ENCODE measurements around the gene SEM1. TPM values are rescaled to one million over a fixed set of nuclear protein-coding genes. Genes with fewer than 3 reads are reported as not detected.
"Not testable (repeated sequence)": the region's sequence is repeated elsewhere in the genome, so short reads cannot be mapped to it uniquely, and the experiment has no call there.

The SEM1 gene
- total RNA-seq, 1 donor from 2014 or later, result 73.5 TPM

DNA sequence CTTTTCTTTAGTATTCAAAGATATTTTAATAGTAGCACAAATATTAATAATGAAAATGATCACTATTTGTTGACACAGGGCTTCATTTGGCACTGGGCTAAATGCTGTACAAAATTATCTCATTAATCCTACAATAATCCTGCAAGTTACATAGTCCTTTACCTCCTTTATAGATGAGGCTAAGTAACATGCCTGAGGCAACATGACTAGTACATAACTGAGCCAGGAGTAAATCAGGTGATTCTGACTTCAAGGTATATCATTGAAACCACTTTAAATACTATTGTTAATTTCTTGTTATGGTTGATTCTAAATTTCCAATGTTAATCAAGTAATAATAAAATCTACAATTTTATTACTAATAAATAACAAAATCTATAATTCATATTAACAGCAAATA lies 39.8 kb downstream of the SEM1 start:
- Mint-ChIP-seq H3K4me3 (no peak overlapping the region), H3K36me3 (peaks cover 9% of the 10 kb centered on the region)

DNA sequence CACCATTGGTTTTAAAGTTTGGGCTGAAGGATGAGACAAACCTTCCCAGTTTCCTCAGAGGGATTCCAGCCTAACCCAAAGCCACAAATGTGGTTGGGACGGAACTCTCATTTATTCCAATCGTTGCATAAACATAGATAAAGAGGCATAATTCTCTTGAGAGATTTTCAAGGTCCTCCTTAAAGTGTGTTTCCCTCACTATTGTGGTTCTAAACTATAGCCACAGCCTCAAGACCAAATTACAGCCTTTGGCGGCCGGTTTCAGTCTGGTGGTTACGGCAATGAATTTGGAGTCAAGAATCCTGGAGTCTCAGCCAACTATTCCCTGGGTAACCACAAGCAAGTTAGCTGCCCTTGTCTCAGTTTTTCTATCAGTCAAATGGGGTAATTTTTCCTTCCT lies 42.6 kb downstream of the SEM1 start:
- Mint-ChIP-seq H3K27ac (no peak overlapping the region), H3K27me3 (ENCODE audit: low read depth) (no peaks in the 10 kb centered on the region), H3K4me1 (peaks cover 23% of the 10 kb centered on the region), H3K36me3 (peaks cover 11% of the 10 kb centered on the region), H3K9me3 (peaks cover 4% of the 10 kb centered on the region), H3K4me3 (no peak overlapping the region)
- TF ChIP-seq, protein P1, sequence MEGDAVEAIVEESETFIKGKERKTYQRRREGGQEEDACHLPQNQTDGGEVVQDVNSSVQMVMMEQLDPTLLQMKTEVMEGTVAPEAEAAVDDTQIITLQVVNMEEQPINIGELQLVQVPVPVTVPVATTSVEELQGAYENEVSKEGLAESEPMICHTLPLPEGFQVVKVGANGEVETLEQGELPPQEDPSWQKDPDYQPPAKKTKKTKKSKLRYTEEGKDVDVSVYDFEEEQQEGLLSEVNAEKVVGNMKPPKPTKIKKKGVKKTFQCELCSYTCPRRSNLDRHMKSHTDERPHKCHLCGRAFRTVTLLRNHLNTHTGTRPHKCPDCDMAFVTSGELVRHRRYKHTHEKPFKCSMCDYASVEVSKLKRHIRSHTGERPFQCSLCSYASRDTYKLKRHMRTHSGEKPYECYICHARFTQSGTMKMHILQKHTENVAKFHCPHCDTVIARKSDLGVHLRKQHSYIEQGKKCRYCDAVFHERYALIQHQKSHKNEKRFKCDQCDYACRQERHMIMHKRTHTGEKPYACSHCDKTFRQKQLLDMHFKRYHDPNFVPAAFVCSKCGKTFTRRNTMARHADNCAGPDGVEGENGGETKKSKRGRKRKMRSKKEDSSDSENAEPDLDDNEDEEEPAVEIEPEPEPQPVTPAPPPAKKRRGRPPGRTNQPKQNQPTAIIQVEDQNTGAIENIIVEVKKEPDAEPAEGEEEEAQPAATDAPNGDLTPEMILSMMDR (IDR thresholded peaks at IDR 0.05; ENCODE audit: unreplicated experiment), result no peak
- DNase-seq (ENCODE audit: low spot score in 2 of 2, unreplicated experiment in 2 of 2), result no peak

More for the DNA sequence above, 39.8 kb downstream of the SEM1 start:
- H3K27ac Mint-ChIP-seq, result no peak overlapping the region
- no peaks in the 10 kb centered on the region for H3K9me3 Mint-ChIP-seq
- H3K27me3 Mint-ChIP-seq (ENCODE audit: low read depth), result no peaks in the 10 kb centered on the region
- peaks cover 18% of the 10 kb centered on the region for H3K4me1 Mint-ChIP-seq
- TF ChIP-seq, protein P1 (IDR thresholded peaks at IDR 0.05; ENCODE audit: unreplicated experiment), result no peak
- DNase-seq (ENCODE audit: low spot score in 2 of 2, unreplicated experiment in 2 of 2), result no peak

- Mint-ChIP-seq H3K27ac (no peak overlapping the region), H3K9me3 (peaks cover 4% of the 10 kb centered on the region), H3K4me1 (peaks cover 17% of the 10 kb centered on the region), H3K36me3 (peaks cover 11% of the 10 kb centered on the region), H3K4me3 (no peak overlapping the region), H3K27me3 (ENCODE audit: low read depth) (no peaks in the 10 kb centered on the region)
- TF ChIP-seq, protein P1 (IDR thresholded peaks at IDR 0.05; ENCODE audit: unreplicated experiment), result no peak
- DNase-seq (ENCODE audit: low spot score in 2 of 2, unreplicated experiment in 2 of 2), result no peak
Observed at GRCh38 chr7:96665689-96666088, 44.0 kb downstream of the SEM1 start.

DNA sequence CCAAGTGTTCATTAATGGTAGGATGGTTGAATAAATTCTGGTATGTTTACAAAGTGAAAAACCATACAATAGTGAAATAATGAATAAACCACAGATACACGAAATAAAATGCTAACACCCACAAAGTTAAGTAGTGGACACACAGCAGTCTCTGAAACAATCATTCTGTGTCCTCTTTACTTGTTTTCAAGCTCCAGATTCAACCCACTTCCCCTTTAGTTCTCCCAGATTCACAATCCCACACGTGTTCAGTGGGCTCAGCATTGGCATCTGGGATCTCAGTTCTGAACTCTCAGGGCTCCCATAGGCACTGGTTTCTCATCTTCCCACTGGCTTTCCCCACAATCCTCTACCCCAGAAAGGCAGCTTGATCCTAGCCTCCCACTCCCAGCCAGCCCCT lies 44.9 kb downstream of the SEM1 start:
- H3K9me3 Mint-ChIP-seq, result peaks cover 4% of the 10 kb centered on the region
- DNase-seq (ENCODE audit: low spot score in 2 of 2, unreplicated experiment in 2 of 2), result no peak
- TF ChIP-seq, protein P1 (IDR thresholded peaks at IDR 0.05; ENCODE audit: unreplicated experiment), result no peak
- H3K27me3 Mint-ChIP-seq (ENCODE audit: low read depth), result no peaks in the 10 kb centered on the region
- peaks cover 11% of the 10 kb centered on the region for H3K36me3 Mint-ChIP-seq
- no peak overlapping the region for H3K27ac Mint-ChIP-seq
- peaks cover 11% of the 10 kb centered on the region for H3K4me1 Mint-ChIP-seq
- H3K4me3 Mint-ChIP-seq, result no peak overlapping the region

DNA sequence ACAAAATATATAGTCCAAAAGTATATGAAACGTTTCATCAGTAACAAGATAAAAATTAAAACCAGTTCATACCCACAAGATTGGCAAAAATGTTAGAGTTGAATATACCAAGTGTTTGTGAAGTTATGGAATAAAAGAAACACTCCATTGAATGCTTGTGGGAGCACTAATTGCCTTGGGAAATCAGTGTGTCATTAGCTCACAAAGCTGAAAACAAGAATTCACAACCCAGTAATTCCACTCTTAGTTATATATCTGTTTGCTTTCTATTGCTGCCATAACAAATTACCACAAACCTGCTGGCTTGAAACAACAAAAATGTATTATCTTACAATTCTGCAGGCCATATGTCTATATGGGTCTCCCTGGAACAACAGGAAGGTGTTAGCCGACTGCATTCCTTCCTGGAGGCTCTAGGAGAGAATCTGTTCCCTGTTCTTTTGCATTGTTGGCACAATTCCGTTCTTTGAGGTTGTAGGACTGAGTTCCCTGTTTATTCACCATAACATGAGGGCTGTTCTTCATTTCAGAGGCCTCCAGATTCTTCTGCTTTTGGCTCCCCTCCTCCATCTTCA lies 45.7 kb downstream of the SEM1 start:
- DNase-seq (ENCODE audit: low spot score in 2 of 2, unreplicated experiment in 2 of 2), result no peak
- H3K4me1 Mint-ChIP-seq, result peaks cover 9% of the 10 kb centered on the region
- no peak overlapping the region for H3K27ac Mint-ChIP-seq
- no peak overlapping the region for H3K4me3 Mint-ChIP-seq
- TF ChIP-seq, protein P1 (IDR thresholded peaks at IDR 0.05; ENCODE audit: unreplicated experiment), result no peak
- peaks cover 11% of the 10 kb centered on the region for H3K36me3 Mint-ChIP-seq
- no peaks in the 10 kb centered on the region for H3K27me3 Mint-ChIP-seq (ENCODE audit: low read depth)
- peaks cover 4% of the 10 kb centered on the region for H3K9me3 Mint-ChIP-seq

- DNase-seq (ENCODE audit: low spot score in 2 of 2, unreplicated experiment in 2 of 2), result no peak
- TF ChIP-seq, protein P1 (IDR thresholded peaks at IDR 0.05; ENCODE audit: unreplicated experiment), result no peak
- peaks cover 4% of the 10 kb centered on the region for H3K9me3 Mint-ChIP-seq
- H3K27me3 Mint-ChIP-seq (ENCODE audit: low read depth), result no peaks in the 10 kb centered on the region
- H3K4me1 Mint-ChIP-seq, result peaks cover 4% of the 10 kb centered on the region
- no peak overlapping the region for H3K27ac Mint-ChIP-seq
- peaks cover 11% of the 10 kb centered on the region for H3K36me3 Mint-ChIP-seq
- no peak overlapping the region for H3K4me3 Mint-ChIP-seq
Observed at GRCh38 chr7:96663457-96663856, 46.2 kb downstream of the SEM1 start.

GRCh38 chr7:96662151-96662550 lies 47.5 kb downstream of the SEM1 start:
- H3K4me1 Mint-ChIP-seq; H3K27me3 Mint-ChIP-seq (ENCODE audit: low read depth); H3K27ac Mint-ChIP-seq; DNase-seq (ENCODE audit: low spot score in 2 of 2, unreplicated experiment in 2 of 2); H3K4me3 Mint-ChIP-seq; H3K9me3 Mint-ChIP-seq; H3K36me3 Mint-ChIP-seq: not testable (repeated sequence)
